Naive B cell (primary cell): Measurements from ENCODE around the gene HEYL. TPM values are rescaled to one million over a fixed set of nuclear protein-coding genes. Genes with fewer than 3 reads are reported as not detected.

ENCODE experiments used
- ATAC-seq, 2 donors: fragments of 150-1000 bp; cut with Tn5 transposase; 2 replicates each; pipeline ENCODE4 v1.10.0; 2021; ENCODE audit warnings: low read depth in 2 of 2, mild to moderate bottlenecking in 2 of 2, moderate library complexity in 2 of 2
- DNase-seq: peaks from one replicate; pipeline ENCODE4 v3.0.0; 2022
- H3K27ac Mint-ChIP-seq, 6 donors: one replicate each; pipeline ENCODE4 v1.8.0; 2020 to 2022; ENCODE audit warnings: mild to moderate bottlenecking in 6 of 6, mixed read lengths in 6 of 6, moderate library complexity in 5 of 6, inconsistent platforms in 2 of 6
- H3K27me3 Mint-ChIP-seq, 3 donors: one replicate each; pipeline ENCODE4 v1.8.0; 2021 to 2022; ENCODE audit warnings: mixed read lengths in 3 of 3, mild to moderate bottlenecking in 1 of 3
- H3K36me3 Mint-ChIP-seq, 2 donors: one replicate each; pipeline ENCODE4 v1.8.0; 2020 to 2022; ENCODE audit warnings: mixed read lengths in 2 of 2, inconsistent platforms in 1 of 2, mild to moderate bottlenecking in 1 of 2
- H3K4me1 Mint-ChIP-seq, 3 donors: one replicate each; pipeline ENCODE4 v1.8.0; 2020 to 2022; ENCODE audit warnings: mixed read lengths in 3 of 3, inconsistent platforms in 1 of 3, mild to moderate bottlenecking in 1 of 3, moderate library complexity in 1 of 3
- H3K4me3 Mint-ChIP-seq, 8 donors: one replicate each; pipeline ENCODE4 v1.8.0; 2020 to 2022; ENCODE audit warnings: mild to moderate bottlenecking in 8 of 8, mixed read lengths in 8 of 8, moderate library complexity in 8 of 8, inconsistent platforms in 2 of 8
- H3K9me3 Mint-ChIP-seq, 7 donors: one replicate each; pipeline ENCODE4 v1.8.0; 2020 to 2022; ENCODE audit warnings: mixed read lengths in 7 of 7, mild to moderate bottlenecking in 5 of 7, inconsistent platforms in 2 of 7, moderate library complexity in 1 of 7
- polyA plus RNA-seq, 6 donors: library from polyadenylated mRNA; unstranded; fragments of 300-500 nt; fragmentation: Illumina TruSeq; gene quantifications; one replicate each; pipeline ENCODE4 v1.2.3, GENCODE V29; 2021; ENCODE audit warnings: low read depth in 6 of 6

The HEYL gene
- polyA plus RNA-seq: not detected

DNA sequence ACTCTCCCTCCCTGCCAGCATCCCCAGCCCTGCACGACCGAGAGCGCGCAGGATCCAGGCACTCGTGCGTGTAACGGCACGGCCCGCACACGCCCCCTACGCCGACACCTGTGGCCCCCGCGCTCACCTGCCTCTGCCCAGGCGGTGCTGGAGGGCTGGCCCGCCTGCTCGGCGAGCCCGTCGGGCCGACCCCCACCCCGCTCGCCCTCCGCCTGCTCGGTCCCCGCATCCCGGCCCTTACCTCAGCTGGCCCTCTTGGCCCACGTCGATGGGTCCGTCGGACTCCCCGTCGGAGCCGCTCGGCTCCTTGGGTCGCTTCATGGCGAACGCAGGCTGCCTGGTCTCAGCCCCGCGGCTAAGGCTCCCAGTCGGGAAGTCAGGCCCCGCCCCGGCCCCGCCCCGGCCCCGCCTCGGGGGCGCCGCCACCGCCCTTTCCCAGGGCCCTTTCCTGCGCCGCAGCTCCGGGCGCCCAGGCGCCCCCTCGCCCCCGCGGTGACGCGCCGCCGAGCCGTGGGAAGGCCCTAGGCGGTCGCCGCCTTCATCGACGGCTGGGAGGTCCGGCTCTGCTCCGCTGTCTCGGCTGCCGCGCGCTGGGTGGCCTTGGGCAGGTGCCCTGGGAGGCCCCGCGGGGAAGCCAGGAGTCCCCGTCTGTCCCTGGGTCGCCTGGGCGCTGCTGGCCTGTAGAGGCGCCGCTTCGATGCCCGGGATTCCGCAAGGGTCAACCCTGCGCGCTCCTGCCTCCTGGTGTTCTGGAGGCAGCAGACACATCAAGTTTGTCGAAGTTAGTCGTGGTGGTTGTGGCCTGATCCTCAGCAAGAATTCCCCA is at the start of gene HEYL:
Gene HEYL, minus strand, starts transcription at position 339 of the 826 bp plus-strand sequence. Its CDS starts 18 bp downstream, at position 321.
- Mint-ChIP-seq H3K4me1 (peaks cover 0 to 2% (median 0%) of the 10 kb centered on the region in 3 donors), H3K9me3 (peaks cover 0 to 6% (median 2%) of the 10 kb centered on the region in 7 donors), H3K27me3 (peaks cover 43 to 59% (median 59%) of the 10 kb centered on the region in 3 donors), H3K4me3 (peak within 1 kb of the TSS; percentile 52 to 82 (median 78)), H3K36me3 (no peaks in the 10 kb centered on the region), H3K27ac (peak within 1 kb of the TSS in 1 of 6 donors; percentile 9)
- peak; percentile 75 to 78 for ATAC-seq
- DNase-seq: peak; percentile 23

- peaks cover 65 to 82% (median 67%) of the 10 kb centered on the region in 3 donors for H3K27me3 Mint-ChIP-seq
- DNase-seq (no peak), ATAC-seq (no peak)
- no peak overlapping the region for H3K27ac Mint-ChIP-seq
- H3K9me3 Mint-ChIP-seq: peaks cover 0 to 5% (median 3%) of the 10 kb centered on the region in 7 donors
- peaks cover 0 to 25% of the 10 kb centered on the region in 2 donors for H3K36me3 Mint-ChIP-seq
- peaks cover 13 to 20% (median 18%) of the 10 kb centered on the region in 3 donors for H3K4me1 Mint-ChIP-seq
- peak overlapping the region in 2 of 8 donors; percentile 37 to 67 for H3K4me3 Mint-ChIP-seq
Measured at GRCh38 chr1:39689214-39689613, 49.8 kb upstream of the HEYL start.

DNA sequence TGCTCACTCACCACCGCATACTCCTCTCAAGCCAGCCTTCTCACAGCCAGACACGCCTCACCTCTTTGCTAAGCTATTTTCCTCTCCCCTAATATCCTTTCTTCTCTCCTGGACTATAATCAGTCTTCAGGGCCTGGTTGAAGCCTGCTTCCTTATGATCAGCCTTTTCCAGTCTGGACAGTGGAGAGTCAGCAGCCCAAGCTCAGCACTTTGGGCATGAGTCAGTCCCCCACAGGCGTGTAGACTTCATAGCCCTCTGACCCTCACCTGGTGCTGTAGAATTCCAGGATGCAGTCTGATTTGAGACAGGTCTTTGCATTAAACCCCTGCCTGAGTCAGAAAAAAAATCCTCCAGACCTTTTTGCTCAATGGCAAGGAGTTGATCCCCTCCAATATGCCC is 49.3 kb upstream of the HEYL start:
- H3K4me1 Mint-ChIP-seq: peaks cover 13 to 20% (median 18%) of the 10 kb centered on the region in 3 donors
- no peak overlapping the region for H3K27ac Mint-ChIP-seq
- no peak for DNase-seq

GRCh38 chr1:39687243-39687642 is 47.8 kb upstream of the HEYL start:
- no peak overlapping the region for H3K4me3 Mint-ChIP-seq
- H3K4me1 Mint-ChIP-seq: peaks cover 13 to 18% (median 15%) of the 10 kb centered on the region in 3 donors
- H3K9me3 Mint-ChIP-seq: peaks cover 0 to 7% (median 4%) of the 10 kb centered on the region in 7 donors
- ATAC-seq: no peak
- DNase-seq: no peak
- peaks cover 0 to 25% of the 10 kb centered on the region in 2 donors for H3K36me3 Mint-ChIP-seq
- H3K27me3 Mint-ChIP-seq: peaks cover 61 to 80% (median 80%) of the 10 kb centered on the region in 3 donors
- H3K27ac Mint-ChIP-seq: no peak overlapping the region

More for the DNA sequence above, 49.3 kb upstream of the HEYL start:
- Mint-ChIP-seq H3K36me3 (peaks cover 0 to 25% of the 10 kb centered on the region in 2 donors), H3K27me3 (peaks cover 62 to 79% (median 66%) of the 10 kb centered on the region in 3 donors), H3K9me3 (peaks cover 0 to 5% (median 3%) of the 10 kb centered on the region in 7 donors), H3K4me3 (no peak overlapping the region)
- ATAC-seq: no peak

- Mint-ChIP-seq H3K4me1 (peaks cover 2 to 7% (median 4%) of the 10 kb centered on the region in 3 donors), H3K9me3 (peaks cover 0 to 7% (median 4%) of the 10 kb centered on the region in 7 donors), H3K27me3 (peaks cover 69 to 84% (median 81%) of the 10 kb centered on the region in 3 donors), H3K36me3 (peaks cover 0 to 19% of the 10 kb centered on the region in 2 donors), H3K27ac (no peak overlapping the region), H3K4me3 (peak overlapping the region in 2 of 8 donors; percentile 36 to 63)
- DNase-seq (no peak), ATAC-seq (no peak)
Measured at GRCh38 chr1:39685071-39685470, 45.6 kb upstream of the HEYL start.

DNA sequence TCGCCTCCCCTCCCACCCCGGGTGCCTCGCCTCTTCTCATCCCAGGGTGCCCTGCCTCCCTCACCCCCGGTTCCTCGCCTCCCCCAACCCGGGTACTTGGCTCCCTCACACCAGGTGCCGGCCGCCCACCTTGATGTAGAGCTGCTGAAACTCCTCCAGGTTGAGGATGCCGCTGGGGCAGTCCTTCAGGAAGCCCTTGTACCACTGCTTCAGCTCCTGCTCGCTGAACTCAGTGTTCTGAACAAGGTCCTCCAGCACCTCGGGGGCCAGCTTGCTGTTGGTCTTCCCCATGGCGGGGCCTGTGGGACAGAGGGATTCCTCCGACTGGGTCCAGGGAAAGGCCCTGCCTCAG is 44.8 kb upstream of the HEYL start:
- ATAC-seq: no peak
- Mint-ChIP-seq H3K36me3 (peaks cover 0 to 17% of the 10 kb centered on the region in 2 donors), H3K4me3 (peak overlapping the region in 4 of 8 donors; percentile 14 to 86 (median 46)), H3K9me3 (peaks cover 0 to 11% (median 4%) of the 10 kb centered on the region in 7 donors), H3K4me1 (peaks cover 0 to 7% (median 4%) of the 10 kb centered on the region in 3 donors), H3K27ac (no peak overlapping the region), H3K27me3 (peaks cover 65 to 83% (median 82%) of the 10 kb centered on the region in 3 donors)
- DNase-seq: no peak

- H3K4me1 Mint-ChIP-seq: peaks cover 0 to 7% (median 4%) of the 10 kb centered on the region in 3 donors
- peak in 1 of 2 donors; percentile 12 for ATAC-seq
- H3K36me3 Mint-ChIP-seq: peaks cover 0 to 17% of the 10 kb centered on the region in 2 donors
- peaks cover 64 to 83% (median 76%) of the 10 kb centered on the region in 3 donors for H3K27me3 Mint-ChIP-seq
- no peak overlapping the region for H3K27ac Mint-ChIP-seq
- peaks cover 0 to 12% (median 4%) of the 10 kb centered on the region in 7 donors for H3K9me3 Mint-ChIP-seq
- peak overlapping the region in 4 of 8 donors; percentile 14 to 59 (median 38) for H3K4me3 Mint-ChIP-seq
- no peak for DNase-seq
Measured at GRCh38 chr1:39683591-39684312, 44.3 kb upstream of the HEYL start.

DNA sequence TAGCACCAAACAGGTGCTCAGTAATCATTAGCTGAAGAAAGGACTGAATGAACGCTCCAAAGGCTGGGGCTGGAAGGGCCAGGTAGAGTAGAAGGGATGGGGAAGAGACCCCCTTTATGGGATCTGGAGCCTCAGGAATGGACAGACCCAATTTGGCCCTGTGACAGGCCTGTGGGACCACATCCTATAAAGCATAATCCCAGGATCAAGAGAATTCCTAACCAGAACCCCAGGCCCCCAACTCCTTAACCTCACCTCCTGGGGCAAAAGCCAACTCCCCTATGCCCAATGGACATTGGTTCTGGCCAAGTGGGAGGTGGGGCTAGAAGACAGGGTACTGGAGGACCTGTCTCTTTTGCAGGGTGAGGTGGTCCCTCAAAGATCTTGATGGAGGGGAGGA is 42.6 kb upstream of the HEYL start:
- Mint-ChIP-seq H3K4me1 (peaks cover 0 to 7% (median 4%) of the 10 kb centered on the region in 3 donors), H3K27me3 (peaks cover 48 to 70% (median 59%) of the 10 kb centered on the region in 3 donors), H3K27ac (no peak overlapping the region), H3K4me3 (peak overlapping the region in 1 of 8 donors; percentile 65), H3K36me3 (peaks cover 0 to 17% of the 10 kb centered on the region in 2 donors), H3K9me3 (peaks cover 0 to 12% (median 4%) of the 10 kb centered on the region in 7 donors)
- no peak for ATAC-seq
- DNase-seq: no peak

DNA sequence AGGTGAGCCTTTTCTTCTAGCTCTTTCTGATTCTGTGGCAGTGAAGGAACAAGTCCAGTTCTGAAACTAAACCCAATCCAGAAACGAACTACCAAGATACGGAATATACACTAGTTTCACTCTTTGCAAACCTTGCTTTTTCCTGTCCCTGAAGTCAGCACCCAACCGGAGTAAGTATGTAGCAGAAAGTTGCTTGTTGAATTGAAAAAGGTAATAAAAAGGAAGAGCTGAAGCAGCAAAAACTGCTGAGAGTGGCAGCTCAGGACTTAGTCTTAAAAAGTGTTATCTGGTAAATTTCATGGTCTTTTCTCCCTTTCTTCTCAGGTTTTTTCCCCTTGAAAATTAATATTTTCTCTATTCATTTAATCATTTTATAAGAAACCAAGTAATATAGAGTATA is 41.9 kb upstream of the HEYL start:
- H3K9me3 Mint-ChIP-seq: peaks cover 0 to 11% (median 3%) of the 10 kb centered on the region in 7 donors
- no peak overlapping the region for H3K27ac Mint-ChIP-seq
- no peak overlapping the region for H3K4me3 Mint-ChIP-seq
- peaks cover 51 to 63% (median 52%) of the 10 kb centered on the region in 3 donors for H3K27me3 Mint-ChIP-seq
- H3K36me3 Mint-ChIP-seq: peaks cover 0 to 13% of the 10 kb centered on the region in 2 donors
- H3K4me1 Mint-ChIP-seq: peaks cover 0 to 7% (median 4%) of the 10 kb centered on the region in 3 donors
- no peak for DNase-seq
- ATAC-seq: no peak

DNA sequence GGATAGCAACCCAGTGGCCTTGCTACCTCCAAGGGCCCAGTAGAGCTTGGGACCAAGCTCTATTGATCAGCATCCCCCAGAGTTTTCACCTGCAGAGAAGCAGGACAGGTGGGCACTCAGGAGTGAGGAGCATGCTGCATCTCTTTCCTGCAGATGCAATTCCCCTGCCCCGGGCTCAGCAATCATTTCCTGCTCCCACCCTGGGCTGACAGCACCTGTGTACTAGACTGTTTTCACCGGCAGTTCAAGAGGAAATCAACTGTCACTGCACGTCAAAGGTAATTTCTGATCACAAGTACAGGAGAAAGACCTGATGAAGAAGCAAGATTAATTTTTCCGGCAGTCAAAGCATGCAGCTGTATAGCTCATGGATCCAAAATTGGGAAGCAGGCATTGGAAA is 41.3 kb upstream of the HEYL start:
- no peak for ATAC-seq
- H3K9me3 Mint-ChIP-seq: peaks cover 0 to 9% (median 3%) of the 10 kb centered on the region in 7 donors
- peaks cover 0 to 10% of the 10 kb centered on the region in 2 donors for H3K36me3 Mint-ChIP-seq
- no peak overlapping the region for H3K27ac Mint-ChIP-seq
- peaks cover 0 to 7% (median 4%) of the 10 kb centered on the region in 3 donors for H3K4me1 Mint-ChIP-seq
- no peak overlapping the region for H3K4me3 Mint-ChIP-seq
- no peak for DNase-seq
- peaks cover 48 to 59% (median 49%) of the 10 kb centered on the region in 3 donors for H3K27me3 Mint-ChIP-seq

GRCh38 chr1:39679821-39680220 is 40.4 kb upstream of the HEYL start:
- ATAC-seq (no peak), DNase-seq (no peak)
- Mint-ChIP-seq H3K4me1 (peaks cover 0 to 4% (median 3%) of the 10 kb centered on the region in 3 donors), H3K36me3 (peaks cover 0 to 5% of the 10 kb centered on the region in 2 donors), H3K27me3 (peaks cover 43 to 55% (median 45%) of the 10 kb centered on the region in 3 donors), H3K9me3 (peaks cover 0 to 9% (median 2%) of the 10 kb centered on the region in 7 donors), H3K4me3 (no peak overlapping the region), H3K27ac (no peak overlapping the region)

GRCh38 chr1:39678889-39679288 is 39.4 kb upstream of the HEYL start:
- no peak overlapping the region for H3K4me3 Mint-ChIP-seq
- no peak for DNase-seq
- peaks cover 45 to 56% (median 46%) of the 10 kb centered on the region in 3 donors for H3K27me3 Mint-ChIP-seq
- H3K4me1 Mint-ChIP-seq: no peaks in the 10 kb centered on the region
- peaks cover 0 to 9% (median 1%) of the 10 kb centered on the region in 7 donors for H3K9me3 Mint-ChIP-seq
- no peak for ATAC-seq
- no peak overlapping the region for H3K27ac Mint-ChIP-seq
- no peaks in the 10 kb centered on the region for H3K36me3 Mint-ChIP-seq

DNA sequence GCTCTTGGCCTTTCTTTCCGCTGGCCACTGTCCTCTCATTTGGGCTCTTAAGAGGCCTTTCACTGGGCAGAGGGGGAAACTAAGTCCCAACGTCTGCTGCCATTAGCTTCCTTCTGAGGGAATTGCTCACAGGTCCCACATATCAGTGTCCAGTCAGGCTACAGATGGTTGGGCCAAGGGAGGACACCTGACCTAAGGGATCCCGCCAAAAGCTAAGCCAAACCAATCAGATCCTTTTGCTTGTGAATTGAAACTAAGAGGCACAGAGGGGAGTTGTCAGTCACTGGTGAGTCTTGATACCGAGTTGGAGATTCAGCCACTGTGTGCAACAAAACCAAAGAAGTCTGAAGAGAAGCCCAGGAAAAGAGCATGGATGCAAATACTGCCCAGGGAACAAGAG is 38.2 kb upstream of the HEYL start:
- Mint-ChIP-seq H3K9me3 (peaks cover 0 to 5% (median 1%) of the 10 kb centered on the region in 7 donors), H3K4me3 (no peak overlapping the region), H3K27ac (no peak overlapping the region), H3K36me3 (no peaks in the 10 kb centered on the region), H3K27me3 (peaks cover 47 to 58% (median 54%) of the 10 kb centered on the region in 3 donors), H3K4me1 (peaks cover 0 to 2% (median 0%) of the 10 kb centered on the region in 3 donors)
- ATAC-seq: no peak
- no peak for DNase-seq
